GM10266 (cell line): Measurements from ENCODE around the gene VASP.

Experiments
- DNase-seq: peaks from one replicate; pipeline ENCODE4 v3.0.0; 2012; ENCODE audit errors: extremely low spot score
- TF ChIP-seq, protein P1 (sequence below): IDR thresholded peaks from 2 replicates; pipeline ENCODE4 v1.5.1; 2012; ENCODE audit warnings: mild to moderate bottlenecking, low read depth; ENCODE audit not compliant: control insufficient read depth, insufficient read depth; ENCODE audit errors: missing control alignments

VASP gene

DNA sequence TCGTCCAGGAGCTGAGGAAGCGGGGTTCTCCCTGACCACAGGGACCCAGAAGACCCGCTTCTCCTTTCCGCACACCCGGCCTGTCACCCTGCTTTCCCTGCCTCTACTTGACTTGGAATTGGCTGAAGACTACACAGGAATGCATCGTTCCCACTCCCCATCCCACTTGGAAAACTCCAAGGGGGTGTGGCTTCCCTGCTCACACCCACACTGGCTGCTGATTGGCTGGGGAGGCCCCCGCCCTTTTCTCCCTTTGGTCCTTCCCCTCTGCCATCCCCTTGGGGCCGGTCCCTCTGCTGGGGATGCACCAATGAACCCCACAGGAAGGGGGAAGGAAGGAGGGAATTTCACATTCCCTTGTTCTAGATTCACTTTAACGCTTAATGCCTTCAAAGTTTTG, 18.9 kb downstream of the VASP start:
- DNase-seq, result peak; percentile 50
- TF ChIP-seq, protein P1, sequence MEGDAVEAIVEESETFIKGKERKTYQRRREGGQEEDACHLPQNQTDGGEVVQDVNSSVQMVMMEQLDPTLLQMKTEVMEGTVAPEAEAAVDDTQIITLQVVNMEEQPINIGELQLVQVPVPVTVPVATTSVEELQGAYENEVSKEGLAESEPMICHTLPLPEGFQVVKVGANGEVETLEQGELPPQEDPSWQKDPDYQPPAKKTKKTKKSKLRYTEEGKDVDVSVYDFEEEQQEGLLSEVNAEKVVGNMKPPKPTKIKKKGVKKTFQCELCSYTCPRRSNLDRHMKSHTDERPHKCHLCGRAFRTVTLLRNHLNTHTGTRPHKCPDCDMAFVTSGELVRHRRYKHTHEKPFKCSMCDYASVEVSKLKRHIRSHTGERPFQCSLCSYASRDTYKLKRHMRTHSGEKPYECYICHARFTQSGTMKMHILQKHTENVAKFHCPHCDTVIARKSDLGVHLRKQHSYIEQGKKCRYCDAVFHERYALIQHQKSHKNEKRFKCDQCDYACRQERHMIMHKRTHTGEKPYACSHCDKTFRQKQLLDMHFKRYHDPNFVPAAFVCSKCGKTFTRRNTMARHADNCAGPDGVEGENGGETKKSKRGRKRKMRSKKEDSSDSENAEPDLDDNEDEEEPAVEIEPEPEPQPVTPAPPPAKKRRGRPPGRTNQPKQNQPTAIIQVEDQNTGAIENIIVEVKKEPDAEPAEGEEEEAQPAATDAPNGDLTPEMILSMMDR, result no peak

- TF ChIP-seq, protein P1, result no peak
- DNase-seq, result no peak
Observed at GRCh38 chr19:45526971-45527370, 19.7 kb downstream of the VASP start.

GRCh38 chr19:45527731-45528130, 20.5 kb downstream of the VASP start:
- DNase-seq, result no peak
- TF ChIP-seq, protein P1, result no peak

DNA sequence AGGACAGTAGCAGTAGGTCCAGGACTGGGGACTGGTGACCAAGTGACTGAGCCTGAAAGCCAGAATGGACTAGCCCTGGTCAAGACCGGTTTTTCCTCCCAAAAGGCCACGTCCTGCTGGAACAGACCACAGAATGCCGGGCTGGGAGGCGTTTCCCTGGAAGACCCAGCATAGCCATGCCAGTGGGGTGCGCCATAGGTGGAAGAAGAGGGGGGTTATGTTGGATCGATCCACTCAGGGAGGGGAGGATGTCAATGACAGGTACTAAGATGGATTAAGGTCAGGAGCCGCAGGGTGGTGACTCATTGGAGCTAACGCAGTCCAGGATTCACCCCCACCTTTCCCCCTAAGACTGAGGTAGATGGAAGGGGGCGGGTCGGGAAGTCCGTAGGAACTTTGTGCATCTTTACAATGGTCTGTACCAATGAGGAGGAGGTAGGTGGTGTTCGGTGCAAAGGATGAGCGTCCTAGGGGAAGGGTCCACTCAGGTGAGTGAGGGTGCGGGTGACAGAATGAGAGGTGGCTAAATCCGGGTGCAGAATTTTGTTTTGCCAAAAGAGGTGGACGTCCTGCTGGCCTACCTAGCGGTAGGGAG, 21.0 kb downstream of the VASP start:
- TF ChIP-seq, protein P1, result no peak
- DNase-seq, result no peak

- TF ChIP-seq, protein P1, result no peak
- peak; percentile 19 for DNase-seq
Observed at GRCh38 chr19:45528744-45529419, 21.6 kb downstream of the VASP start.

GRCh38 chr19:45529420-45529785, 22.1 kb downstream of the VASP start:
- DNase-seq, result no peak
- TF ChIP-seq, protein P1, result no peak

DNA sequence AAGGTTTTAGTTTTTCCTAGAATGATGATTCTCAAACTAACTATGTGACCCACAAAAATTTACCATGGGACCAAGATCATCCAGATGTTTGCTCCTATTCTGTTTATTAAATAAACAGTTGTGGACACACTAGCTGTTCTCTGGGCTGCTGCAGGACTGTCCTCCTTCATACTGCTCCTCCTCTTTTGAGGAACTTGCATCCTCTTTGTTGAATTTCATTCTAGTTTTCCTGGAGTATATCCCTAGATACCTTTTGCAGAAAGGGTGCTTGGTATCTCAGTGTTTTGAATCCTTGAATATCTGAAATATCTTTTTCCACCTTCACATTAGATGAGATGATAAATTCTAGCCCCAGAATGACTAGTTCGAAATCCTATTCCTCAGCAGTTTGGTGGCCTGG, 24.1 kb downstream of the VASP start:
- no peak for DNase-seq
- TF ChIP-seq, protein P1, result no peak
